Peyer's patch (tissue), 4 donors: ENCODE data around the gene ZNF132.

Source experiments
- POLR2A ChIP-seq, 2 donors: fragments of 450-650 bp; IDR thresholded peaks; one replicate each; pipeline ENCODE4 v1.5.1; 2017; ENCODE audit warnings: antibody characterized with exemption in 2 of 2, mild to moderate bottlenecking in 2 of 2, moderate library complexity in 2 of 2
- TF ChIP-seq, protein P1 (sequence below), 6 experiments: fragments of 450-650 bp in 4 of 6; fragments of 200-600 bp in 2 of 6; sonication (generic) in 1 of 6; IDR thresholded peaks; one replicate each; pipeline ENCODE4 v1.5.1; 2017 to 2019; ENCODE audit warnings: antibody characterized with exemption in 6 of 6, mild to moderate bottlenecking in 3 of 6, moderate library complexity in 1 of 6

DNA sequence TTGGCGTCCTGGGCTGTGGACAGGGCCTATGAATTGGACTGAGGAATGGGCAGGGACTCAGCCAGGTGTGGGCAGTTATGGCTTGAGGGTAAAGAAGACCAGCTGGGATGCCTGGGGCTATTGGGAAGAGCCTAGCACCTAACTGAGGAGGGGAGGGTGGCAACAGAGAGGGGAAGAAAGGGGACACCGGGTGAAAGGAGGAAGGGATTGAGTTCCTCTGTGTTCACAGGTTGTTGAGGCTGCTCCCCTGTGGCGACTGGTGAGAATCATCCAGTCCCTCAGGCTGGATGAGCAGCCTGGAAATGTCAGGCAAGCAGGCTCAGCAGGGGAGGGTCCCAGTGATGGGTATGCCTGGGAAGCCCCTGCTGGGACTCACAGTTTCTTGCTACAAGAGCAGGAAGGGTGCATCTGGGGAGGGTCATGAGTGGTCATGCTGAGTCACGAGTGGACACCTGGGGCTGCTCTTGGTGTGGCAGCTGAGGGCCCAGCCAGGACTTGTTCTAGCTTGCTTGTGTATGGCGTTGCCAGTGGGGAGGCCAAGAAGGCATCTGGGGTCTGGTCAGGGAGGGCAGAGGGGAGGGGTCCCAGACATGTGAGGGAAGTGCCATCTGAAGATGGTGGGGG lies 28.4 kb upstream of the ZNF132 start:
- TF ChIP-seq, protein P1, sequence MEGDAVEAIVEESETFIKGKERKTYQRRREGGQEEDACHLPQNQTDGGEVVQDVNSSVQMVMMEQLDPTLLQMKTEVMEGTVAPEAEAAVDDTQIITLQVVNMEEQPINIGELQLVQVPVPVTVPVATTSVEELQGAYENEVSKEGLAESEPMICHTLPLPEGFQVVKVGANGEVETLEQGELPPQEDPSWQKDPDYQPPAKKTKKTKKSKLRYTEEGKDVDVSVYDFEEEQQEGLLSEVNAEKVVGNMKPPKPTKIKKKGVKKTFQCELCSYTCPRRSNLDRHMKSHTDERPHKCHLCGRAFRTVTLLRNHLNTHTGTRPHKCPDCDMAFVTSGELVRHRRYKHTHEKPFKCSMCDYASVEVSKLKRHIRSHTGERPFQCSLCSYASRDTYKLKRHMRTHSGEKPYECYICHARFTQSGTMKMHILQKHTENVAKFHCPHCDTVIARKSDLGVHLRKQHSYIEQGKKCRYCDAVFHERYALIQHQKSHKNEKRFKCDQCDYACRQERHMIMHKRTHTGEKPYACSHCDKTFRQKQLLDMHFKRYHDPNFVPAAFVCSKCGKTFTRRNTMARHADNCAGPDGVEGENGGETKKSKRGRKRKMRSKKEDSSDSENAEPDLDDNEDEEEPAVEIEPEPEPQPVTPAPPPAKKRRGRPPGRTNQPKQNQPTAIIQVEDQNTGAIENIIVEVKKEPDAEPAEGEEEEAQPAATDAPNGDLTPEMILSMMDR (IDR thresholded peaks at IDR 0.05): no peak
- TF ChIP-seq POLR2A (IDR thresholded peaks at IDR 0.05): no peak
